Smooth muscle cell (in vitro differentiated cells): ENCODE measurements around the gene POU2AF1. TPM values are rescaled to one million over a fixed set of nuclear protein-coding genes. Genes with fewer than 3 reads are reported as not detected.

ENCODE experiments used
- DNase-seq: peaks from one replicate; lab custom pipeline; 2025; ENCODE audit not compliant: unreplicated experiment; lab: John Stamatoyannopoulos, UW
- H2AFZ ChIP-seq: fragments of 200-600 bp; sonication (generic); 2 replicates; pipeline ENCODE4 v1.6.0; 2016; ENCODE audit warnings: antibody characterized with exemption, low read depth, mild to moderate bottlenecking
- H3F3A ChIP-seq: fragments of 200-600 bp; sonication (generic); 2 replicates; pipeline ENCODE4 v1.6.0; 2017; ENCODE audit warnings: antibody characterized with exemption, low read depth
- H3K27ac ChIP-seq: fragments of 200-600 bp; sonication (generic); 2 replicates; pipeline ENCODE4 v1.5.1; 2016; ENCODE audit warnings: low read depth, mild to moderate bottlenecking
- H3K27me3 ChIP-seq: fragments of 200-600 bp; sonication (generic); 2 replicates; pipeline ENCODE4 v1.6.1; 2016; ENCODE audit warnings: low read depth, mild to moderate bottlenecking
- H3K36me3 ChIP-seq: fragments of 200-600 bp; sonication (generic); 2 replicates; pipeline ENCODE4 v1.5.1; 2016; ENCODE audit warnings: low read depth
- H3K4me1 ChIP-seq: fragments of 200-600 bp; sonication (generic); 2 replicates; pipeline ENCODE4 v1.5.1; 2016; ENCODE audit warnings: low read depth
- H3K4me2 ChIP-seq: fragments of 200-600 bp; sonication (generic); 2 replicates; pipeline ENCODE4 v1.6.0; 2016; ENCODE audit warnings: mild to moderate bottlenecking
- H3K4me3 ChIP-seq: fragments of 200-600 bp; sonication (generic); 2 replicates; pipeline ENCODE4 v1.5.1; 2016; ENCODE audit warnings: mild to moderate bottlenecking
- H3K79me2 ChIP-seq: fragments of 200-600 bp; sonication (generic); 2 replicates; pipeline ENCODE4 v1.6.0; 2016; ENCODE audit warnings: low read depth, mild to moderate bottlenecking
- H3K9ac ChIP-seq: fragments of 200-600 bp; sonication (generic); 2 replicates; pipeline ENCODE4 v1.6.0; 2016; ENCODE audit warnings: low read depth
- H3K9me3 ChIP-seq: fragments of 200-600 bp; sonication (generic); replicated peaks from 2 replicates; pipeline ENCODE4 v1.5.1; 2016; ENCODE audit warnings: low read depth
- H4K20me1 ChIP-seq: fragments of 200-600 bp; sonication (generic); 2 replicates; pipeline ENCODE4 v1.6.0; 2016; ENCODE audit warnings: low read depth
- whole genome bisulfite sequencing: methylation state at CpG from one replicate; pipeline ENCODE4 v1.1.7; 2016; ENCODE audit warnings: low lambda C conversion rate; 5-methylcytosine and 5-hydroxymethylcytosine counted together
- polyA plus RNA-seq: library from polyadenylated mRNA; unstranded; fragments of >200 nt; fragmentation: Nextera tagmentation; extraction: Ambion mirVana; gene quantifications from 2 replicates; pipeline ENCODE4 v1.2.1, GENCODE V29; 2016
- total RNA-seq: library from RNA; depleted of rRNA; stranded (reverse); fragments of >200 nt; gene quantifications from 2 replicates; pipeline ENCODE4 v1.2.3, GENCODE V29; 2014
- TF ChIP-seq, protein P1 (sequence below): fragments of 200-600 bp; sonication (generic); IDR thresholded peaks from 2 replicates; pipeline ENCODE4 v1.5.1; 2017; ENCODE audit warnings: borderline replicate concordance, mild to moderate bottlenecking, antibody characterized with exemption; ENCODE audit not compliant: insufficient read depth, poor library complexity, severe bottlenecking

POU2AF1 gene
- total and polyA plus RNA-seq, 2 experiments from 2014 or later: not detected

DNA sequence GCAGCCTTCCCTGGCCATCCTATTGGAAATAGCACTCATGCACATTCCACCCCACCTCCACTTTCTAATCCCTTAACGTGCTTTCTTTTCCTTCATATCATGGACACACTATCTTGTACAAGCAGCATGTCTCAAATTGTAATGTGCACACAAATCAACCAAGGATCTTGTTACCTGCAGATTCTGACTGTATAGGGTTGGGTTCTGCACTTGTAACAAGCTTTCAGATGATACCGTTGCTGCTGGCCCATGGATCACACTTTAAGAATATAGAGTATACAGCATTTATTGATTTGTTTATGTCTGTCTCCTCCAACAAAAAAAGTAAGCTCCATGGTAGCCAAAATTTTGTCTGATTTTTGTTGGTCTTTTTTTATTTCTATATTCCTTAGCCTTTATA is 32.4 kb upstream of the POU2AF1 start:
- no peaks in the 10 kb centered on the region for H3K9me3 ChIP-seq
- no peaks in the 10 kb centered on the region for H3K4me1 ChIP-seq
- WGBS: 28% methylated on average over 2 of the region's 2 CpGs
- no peaks in the 10 kb centered on the region for H3F3A ChIP-seq
- H3K4me3 ChIP-seq: no peak overlapping the region
- no peak overlapping the region for H3K27ac ChIP-seq
- no peak overlapping the region for H3K9ac ChIP-seq
- no peaks in the 10 kb centered on the region for H3K79me2 ChIP-seq
- no peak overlapping the region for H3K4me2 ChIP-seq
- TF ChIP-seq, protein P1, sequence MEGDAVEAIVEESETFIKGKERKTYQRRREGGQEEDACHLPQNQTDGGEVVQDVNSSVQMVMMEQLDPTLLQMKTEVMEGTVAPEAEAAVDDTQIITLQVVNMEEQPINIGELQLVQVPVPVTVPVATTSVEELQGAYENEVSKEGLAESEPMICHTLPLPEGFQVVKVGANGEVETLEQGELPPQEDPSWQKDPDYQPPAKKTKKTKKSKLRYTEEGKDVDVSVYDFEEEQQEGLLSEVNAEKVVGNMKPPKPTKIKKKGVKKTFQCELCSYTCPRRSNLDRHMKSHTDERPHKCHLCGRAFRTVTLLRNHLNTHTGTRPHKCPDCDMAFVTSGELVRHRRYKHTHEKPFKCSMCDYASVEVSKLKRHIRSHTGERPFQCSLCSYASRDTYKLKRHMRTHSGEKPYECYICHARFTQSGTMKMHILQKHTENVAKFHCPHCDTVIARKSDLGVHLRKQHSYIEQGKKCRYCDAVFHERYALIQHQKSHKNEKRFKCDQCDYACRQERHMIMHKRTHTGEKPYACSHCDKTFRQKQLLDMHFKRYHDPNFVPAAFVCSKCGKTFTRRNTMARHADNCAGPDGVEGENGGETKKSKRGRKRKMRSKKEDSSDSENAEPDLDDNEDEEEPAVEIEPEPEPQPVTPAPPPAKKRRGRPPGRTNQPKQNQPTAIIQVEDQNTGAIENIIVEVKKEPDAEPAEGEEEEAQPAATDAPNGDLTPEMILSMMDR: no peak
- H2AFZ ChIP-seq: no peak overlapping the region
- no peaks in the 10 kb centered on the region for H4K20me1 ChIP-seq
- no peaks in the 10 kb centered on the region for H3K27me3 ChIP-seq
- DNase-seq: no peak
- H3K36me3 ChIP-seq: no peaks in the 10 kb centered on the region

DNA sequence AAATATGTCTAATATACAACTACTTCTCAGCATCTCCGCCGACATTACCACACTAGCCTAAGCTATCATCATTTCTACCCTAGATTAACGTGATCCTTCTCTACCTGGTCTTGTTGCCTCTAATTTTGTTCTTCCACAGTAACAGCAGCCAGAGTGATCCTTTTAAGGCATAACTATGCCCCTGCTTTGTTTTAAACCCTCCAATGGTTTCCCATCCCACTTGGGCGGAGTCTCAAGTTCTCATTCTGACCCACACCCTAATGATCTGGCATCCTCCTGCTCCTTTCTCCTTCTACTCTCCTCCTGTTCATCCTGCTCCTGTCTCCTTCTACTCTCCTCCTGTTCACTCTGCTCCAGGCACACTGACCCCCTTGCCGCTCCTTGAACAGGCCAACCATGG is 31.9 kb upstream of the POU2AF1 start:
- TF ChIP-seq, protein P1: no peak
- Histone ChIP-seq H3K79me2 (no peaks in the 10 kb centered on the region), H3K4me2 (no peak overlapping the region), H4K20me1 (no peaks in the 10 kb centered on the region), H3K36me3 (no peaks in the 10 kb centered on the region), H3K9ac (no peak overlapping the region), H2AFZ (no peak overlapping the region), H3K27ac (no peak overlapping the region), H3K9me3 (no peaks in the 10 kb centered on the region), H3K4me3 (no peak overlapping the region), H3F3A (no peaks in the 10 kb centered on the region), H3K4me1 (no peaks in the 10 kb centered on the region), H3K27me3 (no peaks in the 10 kb centered on the region)
- WGBS: 93% methylated on average over 5 of the region's 5 CpGs
- DNase-seq: no peak

DNA sequence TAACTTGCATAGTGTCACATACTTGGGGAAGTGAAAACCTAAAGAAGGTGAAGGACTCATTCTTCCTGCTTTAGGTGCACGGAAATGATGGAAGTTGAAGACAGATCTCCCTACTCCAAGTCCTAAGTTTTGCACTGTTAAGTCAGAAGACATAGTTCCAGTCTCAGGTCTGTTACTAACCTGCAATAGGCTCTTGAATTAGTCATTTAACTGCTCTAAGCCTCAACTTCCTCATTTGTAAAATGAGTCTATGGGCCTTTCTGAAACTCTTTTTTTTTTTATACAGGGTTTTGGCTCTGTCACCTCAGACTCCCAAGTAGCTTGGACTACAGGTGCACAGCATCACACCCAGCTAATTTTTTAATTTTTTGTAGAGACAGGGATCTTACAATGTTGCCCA is 30.8 kb upstream of the POU2AF1 start:
- Histone ChIP-seq H3K4me3 (no peak overlapping the region), H3K4me1 (no peaks in the 10 kb centered on the region), H4K20me1 (no peaks in the 10 kb centered on the region), H3K27ac (no peak overlapping the region), H3F3A (no peaks in the 10 kb centered on the region), H3K9ac (no peak overlapping the region), H3K27me3 (no peaks in the 10 kb centered on the region), H2AFZ (no peak overlapping the region), H3K36me3 (no peaks in the 10 kb centered on the region), H3K4me2 (no peak overlapping the region), H3K79me2 (no peaks in the 10 kb centered on the region), H3K9me3 (no peaks in the 10 kb centered on the region)
- TF ChIP-seq, protein P1: no peak
- 89% methylated on average over 1 of the region's 1 CpG for WGBS
- no peak for DNase-seq
